ENCODE data around the gene VPS13D.

The VPS13D gene

GRCh38 chr1:12472156-12472797 is 242.4 kb downstream of the VPS13D start:
- TF ChIP-seq GATA1 (IDR thresholded peaks at IDR 0.05; ENCODE audit: low read depth, low read length) (no peak), POLR2A (IDR thresholded peaks at IDR 0.05; ENCODE audit: low read length) (no peak)
- DNase-seq: no peak

GRCh38 chr1:12472798-12473551 is 243.1 kb downstream of the VPS13D start:
- TF ChIP-seq POLR2A (IDR thresholded peaks at IDR 0.05; ENCODE audit: low read length): no peak
- no peak for TF ChIP-seq GATA1 (IDR thresholded peaks at IDR 0.05; ENCODE audit: low read depth, low read length)

GRCh38 chr1:12473596-12474362 is 243.9 kb downstream of the VPS13D start:
- no peak for TF ChIP-seq POLR2A (IDR thresholded peaks at IDR 0.05; ENCODE audit: low read length)
- no peak for TF ChIP-seq GATA1 (IDR thresholded peaks at IDR 0.05; ENCODE audit: low read depth, low read length)
- peak in 1 of 2 experiments; percentile 14 for DNase-seq

More at GRCh38 chr1:12472798-12473551, 243.1 kb downstream of the VPS13D start:
- peak; percentile 29 to 61 for DNase-seq

GRCh38 chr1:12475101-12475500 is 245.3 kb downstream of the VPS13D start:
- DNase-seq: no peak
- TF ChIP-seq POLR2A (IDR thresholded peaks at IDR 0.05; ENCODE audit: low read length) (no peak), GATA1 (IDR thresholded peaks at IDR 0.05; ENCODE audit: low read depth, low read length) (no peak)

GRCh38 chr1:12475530-12475934 is 245.7 kb downstream of the VPS13D start:
- TF ChIP-seq GATA1 (IDR thresholded peaks at IDR 0.05; ENCODE audit: low read depth, low read length): no peak
- TF ChIP-seq POLR2A (IDR thresholded peaks at IDR 0.05; ENCODE audit: low read length): no peak
- DNase-seq: no peak

- DNase-seq: no peak
Measured at GRCh38 chr1:12475947-12476346, 246.1 kb downstream of the VPS13D start.

GRCh38 chr1:12477314-12477713 is 247.5 kb downstream of the VPS13D start:
- TF ChIP-seq POLR2A (IDR thresholded peaks at IDR 0.05; ENCODE audit: low read length) (no peak), GATA1 (IDR thresholded peaks at IDR 0.05; ENCODE audit: low read depth, low read length) (no peak)
- DNase-seq: no peak

More at GRCh38 chr1:12475947-12476346, 246.1 kb downstream of the VPS13D start:
- TF ChIP-seq POLR2A (IDR thresholded peaks at IDR 0.05; ENCODE audit: low read length) (no peak), GATA1 (IDR thresholded peaks at IDR 0.05; ENCODE audit: low read depth, low read length) (no peak)

GRCh38 chr1:12477936-12478611 is 248.2 kb downstream of the VPS13D start:
- TF ChIP-seq POLR2A (IDR thresholded peaks at IDR 0.05; ENCODE audit: low read length): no peak
- TF ChIP-seq GATA1 (IDR thresholded peaks at IDR 0.05; ENCODE audit: low read depth, low read length): no peak
- peak; percentile 90 to 93 for DNase-seq

- DNase-seq: no peak
Measured at GRCh38 chr1:12478612-12478985, 248.8 kb downstream of the VPS13D start.

GRCh38 chr1:12479311-12479710 is 249.5 kb downstream of the VPS13D start:
- no peak for TF ChIP-seq POLR2A (IDR thresholded peaks at IDR 0.05; ENCODE audit: low read length)
- DNase-seq: no peak

More at GRCh38 chr1:12478612-12478985, 248.8 kb downstream of the VPS13D start:
- TF ChIP-seq POLR2A (IDR thresholded peaks at IDR 0.05; ENCODE audit: low read length) (no peak), GATA1 (IDR thresholded peaks at IDR 0.05; ENCODE audit: low read depth, low read length) (no peak)

GRCh38 chr1:12480041-12480440 is 250.2 kb downstream of the VPS13D start:
- DNase-seq: no peak
- TF ChIP-seq POLR2A (IDR thresholded peaks at IDR 0.05; ENCODE audit: low read length) (no peak), GATA1 (IDR thresholded peaks at IDR 0.05; ENCODE audit: low read depth, low read length) (no peak)

GRCh38 chr1:12480748-12481362 is 251.0 kb downstream of the VPS13D start:
- DNase-seq: no peak
- no peak for TF ChIP-seq POLR2A (IDR thresholded peaks at IDR 0.05; ENCODE audit: low read length)
- TF ChIP-seq GATA1 (IDR thresholded peaks at IDR 0.05; ENCODE audit: low read depth, low read length): no peak

- no peak for DNase-seq
- TF ChIP-seq GATA1 (IDR thresholded peaks at IDR 0.05; ENCODE audit: low read depth, low read length) (no peak), POLR2A (IDR thresholded peaks at IDR 0.05; ENCODE audit: low read length) (no peak)
Measured at GRCh38 chr1:12481928-12482327, 252.1 kb downstream of the VPS13D start.

Measured in erythroblast (primary cell).